22Rv1 (cell line): ENCODE results near the gene FN3K.

Experiments
- CTCF ChIP-seq: fragments of 450-650 bp; IDR thresholded peaks from 2 replicates; pipeline ENCODE4 v1.5.1; 2017; ENCODE audit warnings: mild to moderate bottlenecking
- ZFX ChIP-seq: fragments of 450-650 bp; IDR thresholded peaks from 2 replicates; pipeline ENCODE4 v1.6.1; 2017; ENCODE audit warnings: antibody characterized with exemption, borderline replicate concordance

- TF ChIP-seq CTCF: no peak
- TF ChIP-seq ZFX: no peak
Observed at GRCh38 chr17:82696259-82696658, 39.2 kb upstream of the FN3K start.
